IMR-90 (cell line): ENCODE results near the gene MYO1D. TPM values are rescaled to one million over a fixed set of nuclear protein-coding genes. Genes with fewer than 3 reads are reported as not detected.

Experiments used
- ATAC-seq: fragments of 200-7000 bp; cut with Tn5 transposase; 2 replicates; pipeline ENCODE4 v1.9.1; 2020; ENCODE audit warnings: low read depth, mild to moderate bottlenecking, moderate library complexity
- BruUV-seq: library from RNA; stranded (reverse); fragments of 400-500 nt; replicated peaks from 2 replicates; lab custom pipeline; 2021; lab: Mats Ljungman, UMichigan
- CTCF ChIA-PET: fragments of 300-600 bp; formaldehyde crosslinking; extraction: SDS; loops from one replicate; lab custom pipeline; 2021; ENCODE audit warnings: antibody characterized with exemption; lab: Yijun Ruan, JAX
- POLR2A ChIA-PET: fragments of 300-600 bp; sonication (Branson Sonifier 250); formaldehyde crosslinking; loops from one replicate; lab custom pipeline; 2022; ENCODE audit warnings: antibody characterized with exemption; ENCODE audit not compliant: unreplicated experiment; lab: Charles Lee
- DNase-seq: peaks from one replicate; pipeline ENCODE4 v3.0.0; 2013
- H2AFZ ChIP-seq: replicated peaks from 2 replicates; pipeline ENCODE3; 2013; ENCODE audit warnings: low read length, mild to moderate bottlenecking; ENCODE audit not compliant: poor library complexity
- H2AK5ac ChIP-seq: 2 replicates; pipeline ENCODE4 v1.6.1; 2013; ENCODE audit warnings: low read depth, low read length, inconsistent platforms
- H2AK9ac ChIP-seq: replicated peaks from 2 replicates; pipeline ENCODE3; 2013; ENCODE audit warnings: mild to moderate bottlenecking, low read depth, low read length, moderate library complexity; ENCODE audit not compliant: poor library complexity
- H2BK120ac ChIP-seq: 2 replicates; pipeline ENCODE4 v1.6.1; 2013; ENCODE audit warnings: low read depth, low read length, inconsistent platforms
- H2BK15ac ChIP-seq: 3 replicates; pipeline ENCODE4 v1.6.1; 2013; ENCODE audit warnings: low read depth, low read length, inconsistent platforms
- H2BK20ac ChIP-seq: 2 replicates; pipeline ENCODE4 v1.6.1; 2013; ENCODE audit warnings: low read depth, mild to moderate bottlenecking, inconsistent platforms, low read length, moderate library complexity
- H2BK5ac ChIP-seq: 2 replicates; pipeline ENCODE4 v1.6.1; 2013; ENCODE audit warnings: mild to moderate bottlenecking, low read depth, low read length, inconsistent platforms; ENCODE audit not compliant: poor library complexity, severe bottlenecking
- H3K14ac ChIP-seq: replicated peaks from 2 replicates; pipeline ENCODE4 v1.6.1; 2013; ENCODE audit warnings: low read depth, low read length, inconsistent platforms
- H3K18ac ChIP-seq: 2 replicates; pipeline ENCODE4 v1.6.1; 2013; ENCODE audit warnings: low read depth, low read length, control low read depth
- H3K23ac ChIP-seq: 2 replicates; pipeline ENCODE4 v1.6.1; 2013; ENCODE audit warnings: low read depth, low read length, inconsistent platforms
- H3K27ac ChIP-seq: 2 replicates; pipeline ENCODE4 v1.5.1; 2013; ENCODE audit warnings: mild to moderate bottlenecking, control low read depth, low read length; ENCODE audit not compliant: insufficient read depth
- H3K27me3 ChIP-seq: 2 replicates; pipeline ENCODE4 v1.6.1; 2013; ENCODE audit warnings: low read length; ENCODE audit not compliant: control insufficient read depth, insufficient read depth
- H3K36me3 ChIP-seq: 2 replicates; pipeline ENCODE4 v1.6.1; 2013; ENCODE audit warnings: low read length, mixed read lengths; ENCODE audit not compliant: control insufficient read depth, insufficient read depth
- H3K4ac ChIP-seq: 2 replicates; pipeline ENCODE4 v1.6.1; 2013; ENCODE audit warnings: low read depth, low read length, inconsistent platforms
- H3K4me1 ChIP-seq: 2 replicates; pipeline ENCODE4 v1.6.1; 2013; ENCODE audit warnings: low read length, mixed read lengths; ENCODE audit not compliant: control insufficient read depth, insufficient read depth
- H3K4me2 ChIP-seq: 2 replicates; pipeline ENCODE4 v1.6.1; 2013; ENCODE audit warnings: low read depth, mild to moderate bottlenecking, control low read depth, low read length, moderate library complexity
- H3K4me3 ChIP-seq: 2 replicates; pipeline ENCODE4 v1.5.1; 2013; ENCODE audit warnings: low read depth, mild to moderate bottlenecking, control low read depth, low read length, moderate library complexity; ENCODE audit not compliant: insufficient read depth
- H3K56ac ChIP-seq: 2 replicates; pipeline ENCODE4 v1.6.1; 2013; ENCODE audit warnings: low read length, inconsistent platforms; ENCODE audit not compliant: insufficient read depth; ENCODE audit errors: extremely low read depth
- H3K79me1 ChIP-seq, 2 experiments: 2 replicates each; pipeline ENCODE4 v1.6.1; 2013; ENCODE audit warnings: low read length in 2 of 2, inconsistent platforms in 1 of 2, low read depth in 1 of 2
- H3K9ac ChIP-seq: 2 replicates; pipeline ENCODE4 v1.6.1; 2013; ENCODE audit warnings: low read depth, low read length, control low read depth
- H3K9me1 ChIP-seq: 2 replicates; pipeline ENCODE4 v1.6.1; 2013; ENCODE audit warnings: low read length, inconsistent platforms; ENCODE audit not compliant: insufficient read depth
- H3K9me3 ChIP-seq: 2 replicates; pipeline ENCODE4 v1.6.1; 2013; ENCODE audit warnings: low read length; ENCODE audit not compliant: control insufficient read depth, insufficient read depth
- H4K20me1 ChIP-seq: 2 replicates; pipeline ENCODE4 v1.6.1; 2013; ENCODE audit warnings: low read length, inconsistent platforms; ENCODE audit not compliant: insufficient read depth
- H4K5ac ChIP-seq: 2 replicates; pipeline ENCODE4 v1.6.1; 2013; ENCODE audit warnings: mild to moderate bottlenecking, low read depth, low read length, control low read depth
- H4K8ac ChIP-seq, 2 experiments: 2 replicates each; pipeline ENCODE4 v1.6.1; 2013; ENCODE audit warnings: low read depth in 2 of 2, low read length in 2 of 2, control low read depth in 1 of 2, inconsistent platforms in 1 of 2
- H4K91ac ChIP-seq: 2 replicates; pipeline ENCODE4 v1.6.1; 2013; ENCODE audit warnings: low read depth, low read length, inconsistent platforms; ENCODE audit not compliant: insufficient read depth
- BHLHE40 ChIP-seq: fragments of 150-350 bp; IDR thresholded peaks from 2 replicates; pipeline ENCODE4 v1.6.1; 2016; ENCODE audit warnings: mild to moderate bottlenecking, low read depth, low read length
- CHD1 ChIP-seq: IDR thresholded peaks from 2 replicates; pipeline ENCODE4 v1.6.1; 2012; ENCODE audit warnings: low read depth, low read length, improper control_type of control experiment
- MAZ ChIP-seq: IDR thresholded peaks from 2 replicates; pipeline ENCODE4 v1.6.1; 2012; ENCODE audit warnings: low read depth, mild to moderate bottlenecking, low read length, improper control_type of control experiment, moderate library complexity, borderline replicate concordance
- MXI1 ChIP-seq: IDR thresholded peaks from 2 replicates; pipeline ENCODE4 v1.6.1; 2012; ENCODE audit warnings: low read depth, mild to moderate bottlenecking, low read length, moderate library complexity, borderline replicate concordance
- RCOR1 ChIP-seq: IDR thresholded peaks from 2 replicates; pipeline ENCODE4 v1.6.1; 2012; ENCODE audit warnings: mild to moderate bottlenecking, low read length, improper control_type of control experiment; ENCODE audit not compliant: insufficient replicate concordance
- WGBS, 2 experiments: methylation state at CpG; one replicate each; pipeline versions ENCODE4 v1.1.5 to v1.1.7; 2013; ENCODE audit warnings: missing lambda C conversion rate in 2 of 2; ENCODE audit not compliant: insufficient read length in 1 of 2; ENCODE audit errors: extremely low coverage in 2 of 2; 5-methylcytosine and 5-hydroxymethylcytosine counted together
- dilution Hi-C: fragments of 300-500 bp; cut with HindIII; formaldehyde crosslinking; loops from one replicate; pipeline ENCODE4 v1.14.3; 2018; ENCODE audit warnings: low sequenced_read_pairs; ENCODE audit not compliant: unreplicated experiment
- in situ Hi-C: fragments of 300-500 bp; cut with MboI; formaldehyde crosslinking; loops from 3 replicates; pipeline ENCODE4 v1.14.3; 2019; ENCODE audit warnings: low sequenced_read_pairs, inconsistent platforms, mixed read lengths
- intact Hi-C: fragments of 100-400 bp; cut with micrococcal nuclease; formaldehyde crosslinking; loops from 2 replicates; pipeline ENCODE4 v1.10.0; 2022
- polyA plus RNA-seq, 3 experiments: library from polyadenylated mRNA; depleted of rRNA; stranded (reverse); fragments of >200 nt; gene quantifications; 2 replicates each; pipeline ENCODE4 v1.2.3, GENCODE V29; 2012; ENCODE audit warnings: low replicate concordance in 1 of 3
- total RNA-seq: library from RNA; depleted of rRNA; stranded (reverse); fragments of >200 nt; gene quantifications from 2 replicates; pipeline ENCODE4 v1.2.3, GENCODE V29; 2012
- TF ChIP-seq, protein P1 (sequence below): conservative IDR thresholded peaks from 2 replicates; pipeline ENCODE4 v1.5.1; 2012; ENCODE audit warnings: mild to moderate bottlenecking, low read depth, low read length, improper control_type of control experiment

Gene MYO1D
- total and polyA plus RNA-seq, 2 of the 4 experiments (the other 2 are of a cell fraction) = 0.63 to 0.90 TPM

DNA sequence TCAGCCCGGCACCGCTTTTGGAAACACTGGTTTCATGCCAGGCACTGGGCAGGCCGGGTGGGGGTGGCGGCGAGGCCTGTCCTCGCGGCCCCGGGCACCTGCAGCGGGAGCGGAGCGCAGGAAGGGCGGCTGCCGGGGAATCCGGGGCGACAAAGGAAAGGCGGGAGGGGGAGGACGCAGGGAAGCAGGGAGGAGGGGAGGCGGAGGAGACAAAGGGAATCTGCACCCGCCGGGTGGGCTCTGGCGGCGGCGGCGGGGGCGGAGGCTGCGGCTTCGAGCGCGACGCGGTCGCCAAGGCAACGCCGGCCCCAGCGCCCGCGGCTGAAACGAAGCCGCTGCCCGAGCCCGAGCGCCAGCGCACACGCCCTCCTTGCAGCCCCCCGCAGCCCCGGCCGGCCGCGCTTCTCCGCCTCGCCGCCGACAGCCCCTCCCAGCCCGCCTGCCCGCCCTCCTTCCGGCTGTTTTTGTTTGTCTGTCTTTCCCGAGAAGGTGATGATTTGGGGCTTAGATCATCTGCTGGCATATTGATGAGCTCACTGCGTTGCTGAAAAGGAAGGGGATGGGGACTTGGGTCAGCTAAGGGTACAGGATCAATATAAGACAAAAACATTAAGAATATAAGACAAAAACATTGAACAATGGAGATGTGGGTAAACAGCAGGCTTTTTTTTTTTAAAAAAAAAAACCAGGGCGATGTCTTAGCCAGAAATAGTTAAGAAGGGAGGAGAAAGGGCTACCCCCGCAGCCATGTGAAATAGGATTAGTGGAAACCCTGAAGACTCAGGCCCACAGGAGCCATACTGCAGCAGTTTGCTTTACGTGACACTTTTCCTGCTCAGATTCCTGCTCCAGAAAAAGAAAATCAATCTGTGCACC is 357.5 kb downstream of the MYO1D start (continued):
- no peak for TF ChIP-seq RCOR1

DNA sequence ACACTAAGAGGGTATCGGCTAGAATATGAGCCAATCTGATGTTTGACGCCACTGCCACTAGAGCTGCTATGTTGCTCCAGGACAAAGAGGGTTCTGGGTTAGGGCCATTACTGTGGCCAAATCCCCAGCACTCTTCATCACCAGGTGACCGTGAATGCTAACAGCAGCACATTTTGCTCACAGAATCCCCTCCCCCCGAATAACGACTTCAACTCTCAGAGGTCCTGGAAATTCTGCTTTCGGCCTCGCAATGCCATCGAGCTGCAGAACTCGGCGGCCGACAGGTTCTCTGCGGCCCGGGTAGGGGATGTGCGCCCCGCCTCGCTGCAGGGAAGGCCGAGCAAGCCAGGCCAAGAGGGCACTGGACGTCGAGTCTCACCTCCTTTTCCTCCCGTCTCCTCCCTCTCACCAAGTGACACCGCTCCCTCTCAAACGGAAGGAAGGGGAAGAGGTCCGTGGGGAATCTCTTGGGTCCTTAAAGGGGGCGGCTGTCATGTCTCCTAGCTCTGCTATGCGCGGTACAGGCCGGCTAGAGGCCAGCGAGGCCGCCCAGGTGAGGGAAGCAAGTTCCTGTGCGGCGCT is 358.2 kb downstream of the MYO1D start:
- no peak overlapping the region for H2BK5ac ChIP-seq
- no peaks in the 10 kb centered on the region; the same call in 1 of the 2 replicates for H3K4me1 ChIP-seq
- no peak overlapping the region for H3K18ac ChIP-seq
- no peak overlapping the region for H2AK9ac ChIP-seq
- H3K56ac ChIP-seq = no peak overlapping the region
- intact Hi-C loops = no loop called here
- no peaks in the 10 kb centered on the region for H3K9me3 ChIP-seq
- H3K4me2 ChIP-seq = peak overlapping the region; percentile 11; the same call in 1 of the 2 replicates
- H2AK5ac ChIP-seq = no peak overlapping the region
- in situ Hi-C loops = no loop called here
- H3K4me3 ChIP-seq = peak overlapping the region; percentile 34; the same call in 1 of the 2 replicates
- ATAC-seq (no peak), DNase-seq (no peak)
- H4K20me1 ChIP-seq = no peaks in the 10 kb centered on the region
- no peak overlapping the region for H3K23ac ChIP-seq
- H3K4ac ChIP-seq = no peak overlapping the region
- no peak overlapping the region for H3K9ac ChIP-seq
- H3K14ac ChIP-seq = no peak overlapping the region
- dilution Hi-C loops = no loop called here
- TF ChIP-seq MAZ (no peak), CHD1 (no peak), BHLHE40 (no peak), MXI1 (no peak)
- TF ChIP-seq, protein P1, sequence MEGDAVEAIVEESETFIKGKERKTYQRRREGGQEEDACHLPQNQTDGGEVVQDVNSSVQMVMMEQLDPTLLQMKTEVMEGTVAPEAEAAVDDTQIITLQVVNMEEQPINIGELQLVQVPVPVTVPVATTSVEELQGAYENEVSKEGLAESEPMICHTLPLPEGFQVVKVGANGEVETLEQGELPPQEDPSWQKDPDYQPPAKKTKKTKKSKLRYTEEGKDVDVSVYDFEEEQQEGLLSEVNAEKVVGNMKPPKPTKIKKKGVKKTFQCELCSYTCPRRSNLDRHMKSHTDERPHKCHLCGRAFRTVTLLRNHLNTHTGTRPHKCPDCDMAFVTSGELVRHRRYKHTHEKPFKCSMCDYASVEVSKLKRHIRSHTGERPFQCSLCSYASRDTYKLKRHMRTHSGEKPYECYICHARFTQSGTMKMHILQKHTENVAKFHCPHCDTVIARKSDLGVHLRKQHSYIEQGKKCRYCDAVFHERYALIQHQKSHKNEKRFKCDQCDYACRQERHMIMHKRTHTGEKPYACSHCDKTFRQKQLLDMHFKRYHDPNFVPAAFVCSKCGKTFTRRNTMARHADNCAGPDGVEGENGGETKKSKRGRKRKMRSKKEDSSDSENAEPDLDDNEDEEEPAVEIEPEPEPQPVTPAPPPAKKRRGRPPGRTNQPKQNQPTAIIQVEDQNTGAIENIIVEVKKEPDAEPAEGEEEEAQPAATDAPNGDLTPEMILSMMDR = no peak
- H4K91ac ChIP-seq = no peak overlapping the region
- H3K36me3 ChIP-seq = no peaks in the 10 kb centered on the region
- no peak overlapping the region; a peak in 1 of 4 replicates for H4K8ac ChIP-seq
- H3K9me1 ChIP-seq = 0 out of 2 replicates have a peak, but pooled peaks cover 2% of the 10 kb centered on the region
- H4K5ac ChIP-seq = no peak overlapping the region
- H2BK120ac ChIP-seq = no peak overlapping the region
- BruUV-seq = no TSS peak
- H3K79me1 ChIP-seq = no peaks in the 10 kb centered on the region
- no peak overlapping the region for H2BK20ac ChIP-seq
- ChIA-PET CTCF (no interaction called here), POLR2A (no interaction called here)
- no peak overlapping the region for H3K27ac ChIP-seq
- peaks cover 19% of the 10 kb centered on the region for H3K27me3 ChIP-seq
- peak overlapping the region; percentile 87 for H2AFZ ChIP-seq
- H2BK15ac ChIP-seq = no peak overlapping the region
- 18% methylated on average over 9 of the region's 31 CpGs; no CpG with 5 or more reads in 1 of the 2 experiments for WGBS, 2 experiments
